ENCODE measurements around the gene MUC6.

- TF ChIP-seq POLR2A (IDR thresholded peaks at IDR 0.05; ENCODE audit: low read depth) (no peak), CTCF (IDR thresholded peaks at IDR 0.05) (no peak), POLR2AphosphoS5 (IDR thresholded peaks at IDR 0.05) (no peak)
Measured at GRCh38 chr11:1003159-1003558, 33.4 kb downstream of the MUC6 start.
